Measurements from ENCODE around the gene HSPG2.
A peak's percentile ranks its signal among the peaks of the same experiment; 100 is the strongest.
"Not testable (repeated sequence)": the region's sequence is repeated elsewhere in the genome, so short reads cannot be mapped to it uniquely, and the experiment has no call there.

Gene HSPG2
- long read RNA-seq, donor 1, partial matches to known transcripts = 31 of 33 reads
- long read RNA-seq, donor 1, other reads (novel, unspliced or antisense) = 0 of 33 reads
- long read RNA-seq, donor 2, partial matches to known transcripts = 32 of 33 reads
- long read RNA-seq, donor 2, other reads (novel, unspliced or antisense) = 0 of 33 reads
- long read RNA-seq, donor 3, partial matches to known transcripts = 7 of 9 reads
- long read RNA-seq, donor 3, other reads (novel, unspliced or antisense) = 0 of 9 reads
- long read RNA-seq, donor 4, partial matches to known transcripts = 27 of 31 reads
- long read RNA-seq, donor 4, other reads (novel, unspliced or antisense) = 0 of 31 reads
- long read RNA-seq, donor 5, partial matches to known transcripts = 9 of 14 reads
- long read RNA-seq, donor 5, other reads (novel, unspliced or antisense) = 0 of 14 reads
- long read RNA-seq, donor 6, transcript HSPG2-210 (2 exons, 839 nt) = major isoform, 5 of 31 reads
- long read RNA-seq, donor 6, partial matches to known transcripts = 20 of 31 reads
- long read RNA-seq, donor 6, other reads (novel, unspliced or antisense) = 0 of 31 reads
- long read RNA-seq, donor 7, transcript HSPG2-210 (2 exons, 839 nt) = major isoform, 6 of 100 reads
- long read RNA-seq, donor 7, partial matches to known transcripts = 86 of 100 reads
- long read RNA-seq, donor 7, other reads (novel, unspliced or antisense) = 0 of 100 reads
- long read RNA-seq, donor 8, partial matches to known transcripts = 10 of 12 reads
- long read RNA-seq, donor 8, other reads (novel, unspliced or antisense) = 0 of 12 reads

DNA sequence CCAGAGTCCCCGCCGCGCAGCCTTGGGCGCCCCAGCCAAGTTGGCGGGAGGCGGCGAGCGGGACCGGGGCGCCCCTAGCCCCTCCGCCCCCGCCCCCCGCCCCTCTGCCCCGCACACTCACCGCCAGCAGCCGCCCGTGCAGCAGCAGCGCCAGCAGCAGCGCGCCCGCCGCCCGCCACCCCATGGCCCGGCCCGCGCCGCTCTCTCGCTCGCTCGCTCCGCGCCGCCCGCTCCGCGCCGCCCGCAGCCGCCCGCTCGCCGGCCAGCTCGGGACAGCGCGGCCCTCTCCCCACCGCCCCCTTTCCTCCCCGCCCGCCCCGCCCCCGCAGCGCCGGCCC lies at the start of gene HSPG2:
Gene HSPG2 (minus strand): TSS at position 277 of the 338 bp plus-strand sequence. CDS start 93 bp downstream, at position 184.
- no peak for DNase-seq

DNA sequence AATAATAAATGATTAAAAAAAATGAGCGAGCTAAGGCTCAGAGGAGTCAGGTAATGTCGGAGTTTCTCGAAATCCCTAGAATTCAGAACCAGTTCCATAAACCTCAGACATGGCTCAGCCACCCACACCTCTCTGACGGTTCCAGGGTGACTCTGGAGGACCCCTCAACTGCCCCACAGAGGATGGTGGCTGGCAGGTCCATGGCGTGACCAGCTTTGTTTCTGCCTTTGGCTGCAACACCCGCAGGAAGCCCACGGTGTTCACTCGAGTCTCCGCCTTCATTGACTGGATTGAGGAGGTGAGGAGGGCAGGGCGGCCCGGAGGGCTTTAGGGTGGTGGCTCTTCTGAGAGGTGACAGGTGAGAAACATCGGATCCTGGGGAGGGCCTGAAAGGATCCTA lies 49.3 kb upstream of the HSPG2 start:
- DNase-seq = not testable (repeated sequence)

DNA sequence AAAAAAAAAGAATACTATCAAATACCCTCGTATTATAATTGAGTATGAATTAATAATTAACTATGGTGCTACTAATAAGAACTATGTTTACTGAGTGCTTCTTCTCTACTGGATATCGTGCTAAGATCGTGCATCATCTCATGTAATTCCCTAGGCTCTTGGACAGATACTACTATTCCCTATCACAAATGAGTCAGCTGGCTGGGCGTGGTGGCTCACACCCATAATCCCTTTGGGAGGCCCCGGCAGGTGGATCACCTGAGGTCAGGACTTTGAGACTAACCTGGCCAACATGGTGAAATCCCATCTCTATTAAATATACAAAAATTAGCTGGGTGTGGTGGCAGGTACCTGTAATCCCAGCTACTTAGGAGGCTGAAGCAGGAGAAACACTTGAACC lies 48.8 kb upstream of the HSPG2 start:
- not testable (repeated sequence) for DNase-seq

DNA sequence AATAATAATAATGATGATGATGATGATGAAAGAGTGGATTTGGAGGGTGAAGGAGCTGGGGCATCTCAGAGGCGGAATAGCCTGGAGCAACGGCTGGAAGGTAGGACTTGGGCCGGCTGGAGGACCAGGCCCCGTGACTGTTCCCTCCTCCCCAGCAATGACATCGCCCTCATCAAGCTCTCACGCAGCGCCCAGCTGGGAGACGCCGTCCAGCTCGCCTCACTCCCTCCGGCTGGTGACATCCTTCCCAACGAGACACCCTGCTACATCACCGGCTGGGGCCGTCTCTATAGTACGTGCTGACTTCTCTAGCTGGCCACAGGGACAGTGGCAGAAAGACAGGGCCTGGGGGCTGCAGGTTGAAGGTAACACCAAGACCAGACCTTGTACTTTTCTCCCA lies 46.4 kb upstream of the HSPG2 start:
- DNase-seq = not testable (repeated sequence)

DNA sequence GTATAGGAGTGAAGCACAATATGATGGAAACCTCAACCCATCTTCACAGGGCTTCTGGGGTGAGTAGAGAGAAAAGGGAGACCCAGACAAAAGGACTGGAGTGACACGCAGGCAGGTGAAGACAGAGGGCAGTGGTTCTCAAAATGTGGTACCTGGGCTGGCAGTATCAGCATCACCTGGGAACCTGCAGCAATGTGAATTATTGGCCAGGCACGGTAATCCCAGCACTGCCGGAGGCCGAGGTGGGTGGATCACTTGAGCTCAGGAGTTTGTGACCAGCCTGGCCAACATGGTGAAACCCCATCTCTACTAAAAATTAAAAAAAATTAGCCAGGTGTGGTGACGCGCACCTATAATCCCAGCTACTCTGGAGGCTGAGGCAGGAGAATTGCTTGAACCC lies 45.0 kb upstream of the HSPG2 start:
- not testable (repeated sequence) for DNase-seq

DNA sequence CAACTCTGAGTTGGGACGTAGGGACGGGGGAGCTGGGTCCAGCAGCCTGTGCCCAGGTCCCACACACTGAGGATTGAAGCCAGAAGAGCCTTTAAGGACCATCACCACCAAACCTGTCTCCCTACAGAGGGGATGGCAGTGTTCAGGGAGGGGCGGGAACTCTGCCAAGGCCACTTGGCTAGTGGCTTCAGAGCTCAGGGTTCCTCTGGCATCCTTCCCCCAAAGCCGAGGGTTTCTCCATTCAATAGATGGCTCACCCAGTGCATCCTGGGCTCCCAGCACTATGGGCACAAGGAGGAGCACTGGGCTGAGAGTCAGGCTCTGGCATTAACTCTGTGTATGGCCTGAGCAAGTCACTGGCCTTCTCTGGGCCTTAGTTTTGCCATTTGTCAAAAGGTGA lies 44.1 kb upstream of the HSPG2 start:
- not testable (repeated sequence) for DNase-seq

DNA sequence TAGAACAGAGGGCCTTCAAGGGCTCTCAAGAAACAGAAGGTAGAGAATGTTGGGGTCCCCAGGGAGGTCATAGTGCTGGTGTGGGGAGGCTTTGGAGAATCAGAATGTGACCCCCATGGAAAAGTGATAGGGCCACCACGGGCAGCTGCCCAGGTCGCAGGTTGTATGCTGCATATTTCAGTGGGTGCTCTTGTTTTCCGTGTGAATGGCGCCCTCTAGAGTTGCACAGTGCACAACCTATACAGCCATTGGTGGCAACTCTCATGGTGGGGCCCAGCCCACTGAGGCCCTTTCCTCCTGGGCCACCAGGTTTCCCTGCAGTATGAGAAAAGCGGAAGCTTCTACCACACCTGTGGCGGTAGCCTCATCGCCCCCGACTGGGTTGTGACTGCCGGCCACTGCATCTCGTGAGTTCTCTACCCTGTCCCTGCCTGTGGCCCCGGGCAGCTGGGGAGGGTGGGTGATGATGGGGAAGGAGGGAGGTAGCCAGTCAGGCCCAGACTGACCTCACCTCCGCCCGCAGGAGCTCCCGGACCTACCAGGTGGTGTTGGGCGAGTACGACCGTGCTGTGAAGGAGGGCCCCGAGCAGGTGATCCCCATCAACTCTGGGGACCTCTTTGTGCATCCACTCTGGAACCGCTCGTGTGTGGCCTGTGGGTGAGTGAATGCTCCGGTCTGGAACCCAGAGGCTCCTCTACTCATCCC lies 43.6 kb upstream of the HSPG2 start:
- DNase-seq = not testable (repeated sequence)

DNA sequence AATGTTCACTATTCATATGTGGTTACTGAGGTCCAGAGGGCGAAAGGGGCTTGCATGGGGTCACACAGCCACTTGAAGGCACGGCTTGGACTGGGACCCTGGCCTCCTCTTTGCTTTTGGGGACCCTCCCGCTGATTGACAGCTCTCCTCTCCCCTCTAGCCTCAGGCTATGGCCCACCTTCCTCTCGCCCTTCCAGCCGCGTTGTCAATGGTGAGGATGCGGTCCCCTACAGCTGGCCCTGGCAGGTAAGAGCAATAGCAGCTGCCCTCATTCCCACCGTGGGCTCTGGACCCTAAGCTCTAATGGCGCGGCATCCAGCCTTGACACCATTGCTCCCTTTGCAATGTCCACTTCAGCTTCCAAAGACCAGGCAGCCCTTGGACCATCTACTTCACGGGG lies 41.1 kb upstream of the HSPG2 start:
- not testable (repeated sequence) for DNase-seq

DNA sequence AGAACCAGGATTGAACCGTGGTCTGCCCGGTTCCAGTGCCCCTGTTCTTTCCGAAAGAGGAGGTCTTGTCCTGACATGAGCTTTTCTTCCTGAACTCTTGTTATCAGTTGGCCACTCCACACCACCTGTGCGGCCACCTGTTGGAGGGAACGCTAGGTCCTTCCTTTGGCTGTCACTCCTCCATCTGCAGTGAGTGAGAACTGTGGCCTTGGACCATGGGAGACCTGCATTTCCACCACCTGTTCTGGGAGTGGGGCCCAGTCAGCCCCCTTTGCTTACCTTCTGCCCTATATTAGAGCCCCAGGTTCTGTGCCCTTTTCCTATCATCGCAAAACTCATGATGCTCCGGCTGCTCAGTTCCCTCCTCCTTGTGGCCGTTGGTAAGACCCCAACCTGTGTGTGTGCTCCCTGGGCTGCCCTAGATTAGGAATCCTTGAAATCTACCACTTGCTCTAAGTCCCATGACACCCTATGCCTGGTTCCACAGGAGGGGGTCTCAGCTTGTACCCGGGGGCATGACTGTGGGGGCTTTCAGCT lies 39.7 kb upstream of the HSPG2 start, which contains the start of gene CELA3B:
Gene CELA3B (plus strand): TSS at position 320 of the 537 bp plus-strand sequence. CDS start 18 bp downstream, at position 338.
- not testable (repeated sequence) for DNase-seq

DNA sequence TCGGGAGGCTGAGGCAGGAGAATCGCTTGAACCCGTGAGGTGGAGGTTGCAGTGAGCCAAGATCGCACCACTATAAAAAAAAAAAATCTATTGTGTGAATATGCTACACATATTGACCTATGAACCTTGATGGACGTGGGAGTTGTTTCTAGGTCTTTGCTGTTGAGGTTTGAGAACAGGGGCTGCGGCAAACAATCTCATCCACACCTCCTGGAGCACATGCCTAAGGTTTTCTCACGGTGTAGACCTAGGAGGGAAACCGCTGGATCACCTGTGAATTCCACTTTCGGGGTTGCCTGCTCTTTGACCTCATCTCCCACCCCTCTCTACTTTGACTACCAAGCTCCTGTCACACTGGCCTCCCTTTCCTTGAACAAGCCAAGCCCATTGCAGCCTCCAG lies 38.2 kb upstream of the HSPG2 start:
- not testable (repeated sequence) for DNase-seq

DNA sequence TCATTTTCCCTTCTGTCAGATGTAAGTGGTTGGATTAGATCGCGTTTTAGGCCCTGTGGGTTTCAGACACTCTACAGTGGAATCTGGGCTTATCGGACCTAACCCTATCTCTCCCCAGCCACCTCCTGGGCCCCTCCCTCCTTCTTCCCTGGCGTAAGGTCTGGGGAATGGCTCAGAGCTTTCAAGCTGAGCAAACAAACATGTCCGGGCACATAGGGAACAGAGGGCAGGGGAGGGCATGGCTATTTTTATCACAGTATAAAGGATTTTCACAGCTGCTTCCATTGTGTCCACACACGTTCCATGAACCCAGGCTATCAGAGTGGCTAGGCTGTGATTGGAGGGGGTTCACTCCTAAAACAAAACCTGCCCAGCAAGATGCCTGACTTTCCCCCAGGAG lies 37.6 kb upstream of the HSPG2 start:
- DNase-seq = not testable (repeated sequence)

DNA sequence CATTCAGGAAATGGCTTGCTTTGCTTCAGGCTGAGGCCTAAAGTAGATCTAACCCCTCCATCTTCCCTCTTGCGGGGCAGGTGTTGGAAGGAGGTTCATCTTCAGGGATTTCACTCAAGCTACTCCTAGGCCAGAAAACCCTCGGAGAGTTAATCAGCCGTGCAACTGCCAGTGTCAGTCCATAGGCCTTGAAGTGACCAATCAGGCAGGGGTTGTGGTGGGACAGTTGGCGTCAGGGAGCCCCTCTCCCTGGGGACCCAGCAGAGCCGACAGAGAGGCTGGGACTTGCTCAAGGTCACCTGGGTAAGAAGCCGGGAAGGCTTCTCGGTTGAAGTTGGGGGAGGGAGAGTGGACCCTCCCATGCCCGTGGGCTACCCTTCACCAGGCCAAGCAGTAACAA lies 36.8 kb upstream of the HSPG2 start:
- not testable (repeated sequence) for DNase-seq

DNA sequence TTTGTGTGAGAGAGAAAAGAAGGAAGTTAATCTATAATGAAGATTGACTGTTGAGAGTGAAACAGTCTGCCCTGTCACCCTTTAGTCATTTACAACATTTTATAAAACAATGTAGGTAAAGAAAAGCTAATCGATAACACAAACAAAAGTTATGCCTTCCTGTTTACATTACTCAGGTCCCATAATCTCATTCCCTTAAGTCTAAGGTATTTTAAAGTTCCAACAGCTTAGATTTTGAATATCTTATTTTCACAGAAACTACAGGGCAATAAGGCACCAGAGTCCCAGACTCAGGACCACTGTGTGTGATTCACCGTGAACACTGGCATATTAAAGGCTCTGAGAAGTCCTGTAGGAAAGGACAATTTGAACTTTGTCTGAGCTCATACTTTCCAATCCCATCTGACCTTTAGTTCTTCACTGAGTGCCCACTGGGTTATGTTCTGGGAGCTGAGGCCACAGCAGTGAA lies 35.9 kb upstream of the HSPG2 start:
- not testable (repeated sequence) for DNase-seq

DNA sequence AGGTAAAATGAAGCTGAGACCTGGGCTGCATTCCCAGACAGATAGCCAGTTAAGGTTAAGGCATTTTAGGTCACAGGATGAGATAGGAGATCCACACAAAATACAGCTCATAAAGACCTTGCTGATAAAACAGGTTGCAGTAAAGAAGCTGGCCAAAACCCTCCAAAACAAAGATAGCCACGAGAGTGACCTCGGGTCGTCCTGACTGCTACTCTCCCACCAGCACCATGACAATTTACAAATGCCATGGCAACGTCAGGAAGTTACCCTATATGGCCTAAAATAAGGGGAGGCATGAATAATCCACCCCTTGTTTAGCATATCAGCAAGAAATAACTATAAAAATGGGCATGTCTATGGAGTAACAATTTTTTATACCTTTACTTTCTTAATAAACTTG lies 33.4 kb upstream of the HSPG2 start:
- DNase-seq = not testable (repeated sequence)

DNA sequence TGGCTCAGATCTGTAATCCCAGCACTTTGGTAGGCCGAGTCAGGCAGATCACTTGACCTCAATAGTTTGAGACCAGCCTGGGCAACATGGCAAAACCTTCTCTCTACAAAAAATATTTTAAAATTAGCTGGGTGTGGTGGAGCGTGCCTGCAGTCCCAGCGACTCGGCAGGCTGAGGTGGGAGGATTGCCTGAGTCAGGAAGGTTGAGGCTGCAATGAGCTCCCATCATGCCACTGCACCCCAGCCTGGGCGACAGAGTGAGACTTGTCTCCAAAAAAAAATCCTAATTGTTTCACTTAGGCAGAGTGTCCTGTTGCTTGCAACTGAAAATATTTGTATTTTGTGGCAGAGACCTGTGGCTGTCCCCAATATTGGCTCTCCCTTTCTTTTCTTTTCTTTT lies 32.0 kb upstream of the HSPG2 start:
- DNase-seq = not testable (repeated sequence)

DNA sequence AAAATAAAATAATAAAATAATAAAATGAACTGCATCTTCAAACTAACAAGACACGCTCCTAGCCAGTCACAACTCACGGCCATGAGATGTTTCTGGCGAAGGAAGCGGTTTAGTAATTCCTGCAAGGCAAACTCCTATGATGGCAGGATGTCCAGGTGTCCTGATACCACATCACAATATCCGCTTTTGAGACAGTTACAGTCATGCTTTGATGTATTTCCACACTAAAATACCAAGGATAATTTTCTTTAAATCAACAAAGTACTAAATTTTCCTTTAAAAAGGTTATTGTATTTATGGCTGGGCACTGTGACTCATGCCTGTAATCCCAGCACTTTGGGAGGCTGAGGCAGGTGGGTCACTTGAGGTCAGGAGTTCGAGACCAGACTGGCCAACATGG lies 30.1 kb upstream of the HSPG2 start:
- DNase-seq = not testable (repeated sequence)

DNA sequence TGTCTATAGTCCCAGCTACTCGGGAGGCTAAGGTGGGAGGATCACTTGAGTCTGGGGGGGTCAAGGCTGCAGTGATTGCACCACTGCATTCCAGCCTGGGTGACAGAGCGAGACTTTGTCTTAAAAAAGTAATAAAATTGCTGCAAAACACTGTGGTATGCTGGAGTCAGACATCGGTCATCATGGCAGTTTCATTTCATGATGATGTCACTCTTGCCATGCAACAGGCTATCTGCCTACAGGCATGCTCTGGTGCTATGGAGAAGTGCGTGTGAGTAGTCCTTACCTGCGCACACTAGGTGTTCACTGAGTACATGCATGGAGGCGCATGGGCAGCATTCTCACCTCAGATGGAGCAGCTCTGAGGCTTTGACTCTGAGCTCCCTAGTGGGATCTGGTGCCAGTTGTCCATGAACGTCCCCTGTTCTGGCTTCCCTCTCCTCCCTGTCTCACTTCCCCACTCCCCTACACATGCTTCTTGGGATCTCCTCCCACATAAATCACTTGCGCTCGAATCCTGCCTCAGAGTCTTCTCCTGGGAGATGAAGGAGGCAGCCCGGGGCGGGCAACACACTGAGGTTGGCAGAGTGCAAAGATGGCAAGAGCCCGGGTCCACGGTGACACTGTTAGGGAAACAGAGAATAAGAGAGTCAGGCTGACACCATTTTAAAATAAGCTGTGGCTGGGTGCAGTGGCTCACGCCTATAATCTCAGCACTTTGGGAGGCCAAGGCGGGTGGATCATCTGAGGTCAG lies 29.3 kb upstream of the HSPG2 start:
- no peak for DNase-seq

DNA sequence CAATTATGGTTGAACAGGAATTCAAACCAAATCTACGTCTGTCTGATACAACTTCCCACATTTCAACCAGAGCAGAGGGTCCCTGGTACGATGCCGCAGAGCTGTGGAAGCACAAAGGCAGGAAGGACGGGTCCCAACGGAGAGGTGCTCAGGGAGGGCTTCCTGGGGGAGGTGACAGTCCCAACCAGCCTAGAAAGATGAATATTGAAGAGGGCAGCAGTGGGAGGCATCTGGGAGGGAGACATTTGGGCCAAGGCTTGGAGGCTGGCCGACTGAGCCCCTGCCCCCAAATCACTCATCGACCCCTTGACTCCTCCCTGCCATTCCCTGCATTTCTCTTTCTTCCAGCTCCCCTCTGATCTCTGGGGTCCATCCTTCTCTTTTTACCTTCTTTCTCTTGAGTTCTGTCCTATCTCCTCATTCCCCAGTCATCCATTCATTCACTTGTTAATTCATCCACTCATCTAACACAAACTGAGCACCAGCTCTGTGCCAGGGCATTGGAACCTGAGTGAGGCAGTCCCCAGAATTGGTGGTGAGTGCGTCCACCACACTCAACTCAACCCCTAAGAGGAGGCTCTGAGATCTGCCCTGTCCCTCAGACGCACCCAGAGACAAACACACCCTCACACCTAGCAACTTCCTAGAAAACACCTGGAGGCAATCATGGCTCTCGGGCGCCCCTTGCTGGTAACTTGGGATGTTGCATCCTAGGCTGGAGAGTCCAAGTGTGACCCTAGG lies 26.5 kb upstream of the HSPG2 start:
- DNase-seq = peak; percentile 63

DNA sequence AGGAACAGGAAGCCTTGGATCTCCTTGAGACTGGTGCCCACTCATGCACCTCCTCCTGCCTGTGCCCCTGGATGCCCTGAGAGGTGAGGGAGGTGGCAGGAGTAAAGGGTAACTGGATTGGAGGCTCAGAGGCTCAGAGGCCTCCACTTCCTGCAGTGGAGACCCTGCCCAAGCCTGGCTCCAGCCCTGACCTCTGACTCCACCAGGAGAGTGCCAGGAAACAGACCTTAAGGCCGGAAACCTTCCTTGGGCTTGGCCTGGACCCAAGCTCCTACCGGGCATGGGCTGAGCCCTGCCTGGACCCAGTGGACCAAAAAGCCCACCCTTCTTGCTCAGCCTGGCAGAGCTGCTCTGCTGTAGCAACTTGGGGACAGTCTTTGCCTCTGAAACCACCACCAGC lies 24.7 kb upstream of the HSPG2 start:
- no peak for DNase-seq

DNA sequence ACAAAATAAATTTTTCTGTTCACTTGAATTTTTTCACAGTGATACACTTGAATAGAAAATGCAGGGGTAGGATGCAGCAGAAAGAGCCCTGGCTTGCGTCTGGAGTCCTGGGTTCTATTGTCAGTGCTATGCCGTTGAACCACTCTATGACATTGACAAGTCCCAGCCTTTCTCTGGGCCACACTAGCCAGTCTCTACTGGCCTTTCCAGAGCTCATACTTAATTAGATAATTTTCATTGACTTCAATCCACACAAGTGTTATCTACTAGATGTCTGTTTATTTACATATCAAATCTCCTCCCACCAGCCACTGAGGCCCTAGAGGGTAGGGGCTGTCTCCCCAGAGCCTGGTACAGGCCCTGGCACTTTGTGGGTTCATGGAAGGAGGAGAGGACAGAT lies 24.2 kb upstream of the HSPG2 start:
- DNase-seq = no peak
